HL-60 (cell line): ENCODE data around the gene FBXO11.

Experiments used
- DNase-seq, 2 experiments: peaks; one replicate each; pipeline ENCODE4 v3.0.0-alpha.2; 2010 to 2020; ENCODE audit warnings: low read depth in 1 of 2, low spot score in 1 of 2
- H3K27ac ChIP-seq: fragments of 250-450 bp; sonication (Bioruptor Pico); replicated peaks from 2 replicates; pipeline ENCODE4 v1.5.1; 2020; ENCODE audit warnings: mild to moderate bottlenecking, moderate library complexity
- H3K27me3 ChIP-seq: fragments of 250-450 bp; sonication (Bioruptor Pico); 2 replicates; pipeline ENCODE4 v1.5.1; 2021; ENCODE audit warnings: mild to moderate bottlenecking, moderate library complexity; ENCODE audit not compliant: insufficient read depth, poor library complexity, severe bottlenecking
- H3K4me3 ChIP-seq: replicated peaks from 2 replicates; pipeline ENCODE4 v1.5.1; 2011; ENCODE audit warnings: mild to moderate bottlenecking, control low read depth, low read length; ENCODE audit not compliant: insufficient read depth
- CTCF ChIP-seq: IDR thresholded peaks from one replicate; pipeline ENCODE4 v1.5.1; 2011; ENCODE audit warnings: low read length, control low read depth, inconsistent platforms; ENCODE audit not compliant: insufficient read depth
- GABPA ChIP-seq: IDR thresholded peaks from 2 replicates; pipeline ENCODE4 v1.6.1; 2012; ENCODE audit warnings: low read depth
- POLR2AphosphoS5 ChIP-seq: IDR thresholded peaks from 2 replicates; pipeline ENCODE4 v1.6.1; 2012; ENCODE audit warnings: low read depth
- SPI1 ChIP-seq: IDR thresholded peaks from 2 replicates; pipeline ENCODE4 v1.6.1; 2012; ENCODE audit warnings: low read depth, mild to moderate bottlenecking, borderline replicate concordance
- TF ChIP-seq, protein P1 (sequence below): IDR thresholded peaks from 2 replicates; pipeline ENCODE4 v1.6.1; 2012; ENCODE audit warnings: low read depth; ENCODE audit not compliant: insufficient replicate concordance

FBXO11 gene

GRCh38 chr2:47809903-47810302, 96.4 kb downstream of the FBXO11 start:
- H3K27ac ChIP-seq: no peak overlapping the region
- TF ChIP-seq, protein P1, sequence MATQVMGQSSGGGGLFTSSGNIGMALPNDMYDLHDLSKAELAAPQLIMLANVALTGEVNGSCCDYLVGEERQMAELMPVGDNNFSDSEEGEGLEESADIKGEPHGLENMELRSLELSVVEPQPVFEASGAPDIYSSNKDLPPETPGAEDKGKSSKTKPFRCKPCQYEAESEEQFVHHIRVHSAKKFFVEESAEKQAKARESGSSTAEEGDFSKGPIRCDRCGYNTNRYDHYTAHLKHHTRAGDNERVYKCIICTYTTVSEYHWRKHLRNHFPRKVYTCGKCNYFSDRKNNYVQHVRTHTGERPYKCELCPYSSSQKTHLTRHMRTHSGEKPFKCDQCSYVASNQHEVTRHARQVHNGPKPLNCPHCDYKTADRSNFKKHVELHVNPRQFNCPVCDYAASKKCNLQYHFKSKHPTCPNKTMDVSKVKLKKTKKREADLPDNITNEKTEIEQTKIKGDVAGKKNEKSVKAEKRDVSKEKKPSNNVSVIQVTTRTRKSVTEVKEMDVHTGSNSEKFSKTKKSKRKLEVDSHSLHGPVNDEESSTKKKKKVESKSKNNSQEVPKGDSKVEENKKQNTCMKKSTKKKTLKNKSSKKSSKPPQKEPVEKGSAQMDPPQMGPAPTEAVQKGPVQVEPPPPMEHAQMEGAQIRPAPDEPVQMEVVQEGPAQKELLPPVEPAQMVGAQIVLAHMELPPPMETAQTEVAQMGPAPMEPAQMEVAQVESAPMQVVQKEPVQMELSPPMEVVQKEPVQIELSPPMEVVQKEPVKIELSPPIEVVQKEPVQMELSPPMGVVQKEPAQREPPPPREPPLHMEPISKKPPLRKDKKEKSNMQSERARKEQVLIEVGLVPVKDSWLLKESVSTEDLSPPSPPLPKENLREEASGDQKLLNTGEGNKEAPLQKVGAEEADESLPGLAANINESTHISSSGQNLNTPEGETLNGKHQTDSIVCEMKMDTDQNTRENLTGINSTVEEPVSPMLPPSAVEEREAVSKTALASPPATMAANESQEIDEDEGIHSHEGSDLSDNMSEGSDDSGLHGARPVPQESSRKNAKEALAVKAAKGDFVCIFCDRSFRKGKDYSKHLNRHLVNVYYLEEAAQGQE: no peak
- TF ChIP-seq SPI1: no peak
- no peak for TF ChIP-seq POLR2AphosphoS5
- no peak for TF ChIP-seq GABPA
- TF ChIP-seq CTCF: no peak
- no peak for DNase-seq
- no peak overlapping the region for H3K4me3 ChIP-seq
- no peaks in the 10 kb centered on the region for H3K27me3 ChIP-seq

- no peak overlapping the region for H3K27ac ChIP-seq
- H3K27me3 ChIP-seq: no peaks in the 10 kb centered on the region
- no peak for DNase-seq
- H3K4me3 ChIP-seq: no peak overlapping the region
- TF ChIP-seq CTCF (no peak), POLR2AphosphoS5 (no peak), GABPA (no peak), SPI1 (no peak)
- TF ChIP-seq, protein P1: no peak
These were observed 97.7 kb downstream of the FBXO11 start for GRCh38 chr2:47808614-47809013.

GRCh38 chr2:47805850-47806249, 100.4 kb downstream of the FBXO11 start:
- H3K27me3 ChIP-seq: no peaks in the 10 kb centered on the region
- H3K27ac ChIP-seq: no peak overlapping the region
- H3K4me3 ChIP-seq: no peak overlapping the region
- DNase-seq: no peak
- no peak for TF ChIP-seq POLR2AphosphoS5
- no peak for TF ChIP-seq GABPA
- TF ChIP-seq SPI1: no peak
- TF ChIP-seq, protein P1: no peak
- TF ChIP-seq CTCF: no peak
